H1 (cell line): ENCODE data around the gene PDZRN4. TPM values are rescaled to one million over a fixed set of nuclear protein-coding genes. Genes with fewer than 3 reads are reported as not detected.

Experiments used
- CTCF ChIA-PET: fragments of 300-600 bp; sonication (Branson Sonifier 250); formaldehyde crosslinking; loops from one replicate; lab custom pipeline; 2021; ENCODE audit not compliant: partially characterized antibody; lab: Charles Lee
- POLR2A ChIA-PET: fragments of 300-600 bp; sonication (Branson Sonifier 250); formaldehyde crosslinking; loops from one replicate; lab custom pipeline; 2021; ENCODE audit warnings: inconsistent platforms; ENCODE audit not compliant: partially characterized antibody; lab: Charles Lee
- DNase-seq, 2 experiments: peaks; one replicate each; pipeline versions ENCODE4 v3.0.0 to v3.0.0-alpha.2; 2010 to 2022; ENCODE audit warnings: low spot score in 2 of 2, low read depth in 1 of 2, mixed read lengths in 1 of 2
- FAIRE-seq: peaks from 2 replicates; lab custom pipeline; 2011; peaks lifted over from hg19 to GRCh38; lab: Jason Lieb, UNC
- H2AFZ ChIP-seq: 2 replicates; pipeline ENCODE4 v1.8.1; 2012; ENCODE audit warnings: low read length, inconsistent platforms
- H2AK5ac ChIP-seq: 2 replicates; pipeline ENCODE4 v1.6.1; 2013; ENCODE audit warnings: low read depth, low read length
- H2BK120ac ChIP-seq: replicated peaks from 2 replicates; pipeline ENCODE3; 2013; ENCODE audit warnings: low read depth, low read length, inconsistent platforms
- H2BK12ac ChIP-seq: 2 replicates; pipeline ENCODE4 v1.6.1; 2013; ENCODE audit warnings: low read depth, low read length
- H2BK15ac ChIP-seq: 2 replicates; pipeline ENCODE4 v1.6.1; 2013; ENCODE audit warnings: low read length
- H2BK20ac ChIP-seq: 2 replicates; pipeline ENCODE4 v1.6.1; 2013; ENCODE audit warnings: low read length
- H2BK5ac ChIP-seq: 2 replicates; pipeline ENCODE4 v1.6.1; 2013; ENCODE audit warnings: low read depth, low read length
- H3K14ac ChIP-seq: 2 replicates; pipeline ENCODE4 v1.6.1; 2013; ENCODE audit warnings: inconsistent platforms; ENCODE audit not compliant: insufficient read length
- H3K18ac ChIP-seq: 2 replicates; pipeline ENCODE4 v1.6.1; 2013; ENCODE audit warnings: low read length; ENCODE audit errors: extremely low read depth
- H3K23ac ChIP-seq: 2 replicates; pipeline ENCODE4 v1.6.1; 2013; ENCODE audit warnings: inconsistent platforms; ENCODE audit not compliant: insufficient read length
- H3K23me2 ChIP-seq: 2 replicates; pipeline ENCODE4 v1.6.1; 2013; ENCODE audit warnings: low read depth, low read length
- H3K27ac ChIP-seq: 2 replicates; pipeline ENCODE4 v1.6.1; 2011; ENCODE audit warnings: low read depth, low read length, inconsistent platforms
- H3K27me3 ChIP-seq, 4 experiments: replicated peaks in 1 of 4; 1 replicate in 1 of 4; 2 replicates in 3 of 4; pipeline versions ENCODE4 v1.6.1 to v1.8.1; 2011 to 2013; ENCODE audit warnings: low read length in 3 of 4, mild to moderate bottlenecking in 3 of 4, inconsistent platforms in 2 of 4, mixed read lengths in 2 of 4, moderate library complexity in 1 of 4; ENCODE audit not compliant: control insufficient read depth in 3 of 4, insufficient read depth in 3 of 4; ENCODE audit errors: extremely low read depth in 1 of 4
- H3K36me3 ChIP-seq, 4 experiments: 2 replicates each; pipeline versions ENCODE4 v1.6.1 to v1.8.1; 2011 to 2013; ENCODE audit warnings: mild to moderate bottlenecking in 4 of 4, low read length in 3 of 4, moderate library complexity in 2 of 4, control low read depth in 1 of 4, inconsistent platforms in 1 of 4; ENCODE audit not compliant: insufficient read depth in 4 of 4, control insufficient read depth in 2 of 4
- H3K4ac ChIP-seq: replicated peaks from 2 replicates; pipeline ENCODE3; 2013; ENCODE audit warnings: low read length, low read depth, mixed read lengths, inconsistent platforms; ENCODE audit not compliant: insufficient read length
- H3K4me1 ChIP-seq, 4 experiments: replicated peaks in 1 of 4; 1 replicate in 1 of 4; 2 replicates in 3 of 4; pipeline versions ENCODE4 v1.6.1 to v1.8.1; 2011 to 2013; ENCODE audit warnings: low read length in 3 of 4, inconsistent platforms in 2 of 4, mixed read lengths in 1 of 4; ENCODE audit not compliant: insufficient read depth in 4 of 4, control insufficient read depth in 3 of 4
- H3K4me2 ChIP-seq, 2 experiments: 2 replicates each; pipeline versions ENCODE4 v1.6.1 to v1.8.1; 2011 to 2013; ENCODE audit warnings: low read depth in 2 of 2, low read length in 2 of 2, control low read depth in 1 of 2, inconsistent platforms in 1 of 2, mild to moderate bottlenecking in 1 of 2; ENCODE audit not compliant: insufficient read depth in 1 of 2
- H3K4me3 ChIP-seq, 4 experiments: fragments of 200-600, 300-600 bp in 1 of 4; sonication (generic), shearing (Covaris generic), sonication (Bioruptor Twin) in 1 of 4; 2 replicates each; pipeline versions ENCODE4 v1.5.1 to v1.8.1; 2011 to 2016; ENCODE audit warnings: low read length in 4 of 4, low read depth in 3 of 4, control low read depth in 2 of 4, inconsistent platforms in 2 of 4, mild to moderate bottlenecking in 2 of 4, mixed read lengths in 1 of 4, moderate library complexity in 1 of 4; ENCODE audit not compliant: insufficient read depth in 2 of 4; ENCODE audit errors: extremely low read depth in 1 of 4
- H3K56ac ChIP-seq: replicated peaks from 2 replicates; pipeline ENCODE3; 2013; ENCODE audit warnings: low read depth, mild to moderate bottlenecking, mixed read lengths, low read length, inconsistent platforms; ENCODE audit not compliant: insufficient read length
- H3K79me1 ChIP-seq: 2 replicates; pipeline ENCODE4 v1.6.1; 2013; ENCODE audit warnings: low read depth, low read length, control low read depth
- H3K79me2 ChIP-seq, 2 experiments: 2 replicates each; pipeline versions ENCODE4 v1.6.1 to v1.8.1; 2012 to 2013; ENCODE audit warnings: low read length in 2 of 2, mild to moderate bottlenecking in 2 of 2, inconsistent platforms in 1 of 2; ENCODE audit not compliant: insufficient read depth in 2 of 2, control insufficient read depth in 1 of 2
- H3K9ac ChIP-seq, 4 experiments: replicated peaks in 1 of 4; 1 replicate in 1 of 4; 2 replicates in 3 of 4; pipeline versions ENCODE4 v1.6.1 to v1.8.1; 2011 to 2013; ENCODE audit warnings: low read depth in 3 of 4, low read length in 3 of 4, control low read depth in 2 of 4, mild to moderate bottlenecking in 2 of 4, moderate library complexity in 2 of 4, inconsistent platforms in 1 of 4; ENCODE audit errors: extremely low read depth in 1 of 4
- H3K9me3 ChIP-seq, 2 experiments: 2 replicates each; pipeline versions ENCODE4 v1.6.1 to v1.8.1; 2012 to 2013; ENCODE audit warnings: mild to moderate bottlenecking in 2 of 2, moderate library complexity in 2 of 2, control low read depth in 1 of 2, inconsistent platforms in 1 of 2, low read depth in 1 of 2, low read length in 1 of 2, mixed read lengths in 1 of 2; ENCODE audit not compliant: insufficient read depth in 2 of 2
- H4K20me1 ChIP-seq, 2 experiments: replicated peaks in 1 of 2; 2 replicates each; pipeline versions ENCODE3 to v1.8.1; 2011 to 2013; ENCODE audit warnings: inconsistent platforms in 2 of 2, low read length in 2 of 2, mild to moderate bottlenecking in 1 of 2; ENCODE audit not compliant: insufficient read depth in 2 of 2, control insufficient read depth in 1 of 2
- H4K5ac ChIP-seq: 2 replicates; pipeline ENCODE4 v1.6.1; 2013; ENCODE audit warnings: low read length, low read depth, mixed read lengths, inconsistent platforms; ENCODE audit not compliant: insufficient read length
- H4K8ac ChIP-seq: 2 replicates; pipeline ENCODE4 v1.8.0; 2013; ENCODE audit warnings: mild to moderate bottlenecking, moderate library complexity, low read length, inconsistent platforms; ENCODE audit not compliant: insufficient read depth; ENCODE audit errors: extremely low read depth
- H4K91ac ChIP-seq: replicated peaks from 2 replicates; pipeline ENCODE3; 2013; ENCODE audit warnings: low read length, mixed read lengths, inconsistent platforms; ENCODE audit not compliant: insufficient read length
- BRCA1 ChIP-seq: IDR thresholded peaks from 2 replicates; pipeline ENCODE4 v1.6.1; 2012; ENCODE audit warnings: low read depth, low read length, improper control_type of control experiment
- KDM1A ChIP-seq: fragments of 200-600, 300-600 bp; sonication (generic); IDR thresholded peaks from 2 replicates; pipeline ENCODE4 v1.7.1; 2016; ENCODE audit warnings: mild to moderate bottlenecking, low read length, borderline replicate concordance
- KDM4A ChIP-seq: IDR thresholded peaks from one replicate; pipeline ENCODE4 v1.7.1; 2012; ENCODE audit warnings: low read depth, mild to moderate bottlenecking, moderate library complexity, low read length, inconsistent platforms; ENCODE audit not compliant: severe bottlenecking
- WGBS, 2 experiments: shearing (Covaris generic) in 1 of 2; methylation state at CpG; one replicate each; pipeline versions ENCODE4 v1.1.6 to v1.1.7; 2013 to 2015; ENCODE audit warnings: low lambda C conversion rate in 2 of 2, mixed read lengths in 2 of 2, inconsistent platforms in 1 of 2, low coverage in 1 of 2, missing lambda C conversion rate in 1 of 2; ENCODE audit not compliant: insufficient replicate concordance in 2 of 2, insufficient coverage in 1 of 2, insufficient read length in 1 of 2; ENCODE audit errors: extremely low coverage in 1 of 2, missing lambda C conversion rate in 1 of 2; 5-methylcytosine and 5-hydroxymethylcytosine counted together
- polyA plus RNA-seq, 7 experiments: library from polyadenylated mRNA; depleted of rRNA in 3 of 7; stranded (reverse) in 5 of 7; unstranded in 2 of 7; fragments of >200 nt in 5 of 7; fragments of 200-250 nt in 2 of 7; gene quantifications; 1 replicate in 5 of 7; 2 replicates in 1 of 7; 4 replicates in 1 of 7; pipeline versions ENCODE4 v1.2.1 to v1.2.3, GENCODE V29; 2011 to 2013; ENCODE audit warnings: missing spikeins in 2 of 7, mixed read lengths in 2 of 7
- total RNA-seq: library from RNA; stranded (reverse); fragmentation: NEBNext Ultra II Directional; extraction: Animal tissue kit (Norgen Biotek cat#: 25700); gene quantifications from 2 replicates; pipeline ENCODE4 v1.2.1, GENCODE V29; 2021

Gene PDZRN4
- total and polyA plus RNA-seq, 2 of the 8 experiments (the other 6 are each of a cell fraction or from before 2014, with no cell fraction given) = not detected

DNA sequence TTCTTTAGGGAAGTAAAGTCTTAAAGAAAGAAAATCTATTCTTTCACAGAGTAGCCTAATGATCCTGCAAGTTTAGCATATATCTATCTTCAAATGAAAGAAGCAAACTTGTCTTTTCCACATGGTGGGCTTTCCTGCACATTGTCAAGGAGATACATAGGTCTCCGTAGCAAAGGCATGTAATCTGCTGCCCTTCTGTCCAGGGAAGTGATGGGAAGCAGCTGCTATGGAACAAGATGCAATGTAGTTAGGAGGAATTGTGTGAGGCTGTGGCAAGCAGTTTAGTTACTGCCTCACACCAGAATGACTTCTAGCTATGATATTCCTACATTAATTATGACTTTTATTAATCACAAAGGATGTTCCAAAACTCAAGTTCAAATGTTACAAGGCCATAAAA, 174.4 kb downstream of the PDZRN4 start:
- H3K27ac ChIP-seq = no peak overlapping the region
- no peak overlapping the region for H3K4me2 ChIP-seq

More for the DNA sequence above, 174.4 kb downstream of the PDZRN4 start:
- POLR2A ChIA-PET = no interaction called here
- Histone ChIP-seq H2AK5ac (no peak overlapping the region), H3K56ac (no peak overlapping the region), H3K4me3 (no peak overlapping the region), H3K4ac (no peak overlapping the region), H4K91ac (no peak overlapping the region), H3K23me2 (no peaks in the 10 kb centered on the region), H3K14ac (no peak overlapping the region), H4K20me1 (no peaks in the 10 kb centered on the region), H3K4me1 (no peaks in the 10 kb centered on the region; a peak in 1 of 7 replicates), H4K5ac (no peak overlapping the region), H2BK5ac (no peak overlapping the region), H3K79me1 (no peaks in the 10 kb centered on the region), H3K9ac (no peak overlapping the region), H2BK15ac (no peak overlapping the region), H2BK20ac (no peak overlapping the region), H4K8ac (no peak overlapping the region), H2BK120ac (no peak overlapping the region), H2BK12ac (no peak overlapping the region), H3K23ac (no peak overlapping the region), H3K27me3 (peaks cover 0 to 2% (median 0%) of the 10 kb centered on the region in 4 experiments; a peak in 1 of 7 replicates), H3K9me3 (no peaks in the 10 kb centered on the region), H3K79me2 (no peaks in the 10 kb centered on the region), H3K36me3 (no peaks in the 10 kb centered on the region), H3K18ac (no peak overlapping the region), H2AFZ (no peak overlapping the region)
- FAIRE-seq (no peak), DNase-seq (no peak)
- TF ChIP-seq KDM1A = no peak
- no peak for TF ChIP-seq KDM4A
- no peak for TF ChIP-seq BRCA1
- CTCF ChIA-PET = no interaction called here
- 89% methylated on average over 1 of the region's 1 CpG; no CpG with 5 or more reads in 1 of the 2 experiments for WGBS, 2 experiments
